Activated CD4-positive, alpha-beta T cell treated with anti-CD3 and anti-CD28 coated beads, Interleukin-2, amount 10 ng/mL, durations not matched to agents 7 days and 5 days (primary cell): ENCODE data around the gene PSMG1. TPM values are rescaled to one million over a fixed set of nuclear protein-coding genes. Genes with fewer than 3 reads are reported as not detected.

Experiments
- CTCF ChIA-PET: fragments of 350-600 bp; sonication (Branson Sonifier 250); formaldehyde crosslinking; loops from one replicate; lab custom pipeline; 2021; ENCODE audit warnings: antibody characterized with exemption; lab: Charles Lee
- POLR2A ChIA-PET: fragments of 350-600 bp; sonication (Branson Sonifier 250); formaldehyde crosslinking; loops from one replicate; lab custom pipeline; 2021; ENCODE audit warnings: antibody characterized with exemption; lab: Charles Lee
- DNase-seq: peaks from one replicate; pipeline ENCODE4 v3.0.0-alpha.2; 2020
- H3K27ac Mint-ChIP-seq: one replicate; pipeline ENCODE4 v1.8.0; 2021; ENCODE audit warnings: mild to moderate bottlenecking, moderate library complexity, mixed read lengths
- H3K27me3 Mint-ChIP-seq: one replicate; pipeline ENCODE4 v1.8.0; 2021; ENCODE audit warnings: mixed read lengths
- H3K36me3 Mint-ChIP-seq: one replicate; pipeline ENCODE4 v1.8.0; 2021; ENCODE audit warnings: low read depth, mixed read lengths
- H3K4me1 Mint-ChIP-seq: one replicate; pipeline ENCODE4 v1.8.0; 2021; ENCODE audit warnings: mixed read lengths
- H3K4me3 Mint-ChIP-seq: one replicate; pipeline ENCODE4 v1.8.0; 2021; ENCODE audit warnings: mild to moderate bottlenecking, moderate library complexity, mixed read lengths
- H3K9me3 Mint-ChIP-seq: one replicate; pipeline ENCODE4 v1.8.0; 2021; ENCODE audit warnings: mixed read lengths
- total RNA-seq, 2 experiments: library from RNA; stranded (reverse); gene quantifications; one replicate each; pipeline ENCODE4 v1.2.3, GENCODE V29; 2021

Gene PSMG1
- total RNA-seq, 2 experiments from 2014 or later = 66.8 to 84.3 TPM

- Mint-ChIP-seq H3K27me3 (peaks cover 9% of the 10 kb centered on the region), H3K36me3 (no peaks in the 10 kb centered on the region), H3K4me1 (peaks cover 8% of the 10 kb centered on the region), H3K9me3 (no peaks in the 10 kb centered on the region), H3K27ac (no peak overlapping the region), H3K4me3 (no peak overlapping the region)
- ChIA-PET POLR2A (no interaction called here), CTCF (interaction anchor here (0.7 to 1.4 kb wide), 3 partner anchors 20 to 376 kb away, joined by 3 to 4 read pairs (median 3); no protein-coding TSS in a partner anchor)
- peak; percentile 30 for DNase-seq
Observed at GRCh38 chr21:39125752-39126485, 57.3 kb downstream of the PSMG1 start.

Other genes starting within 250 kb of the PSMG1 start
- gene BRWD1, start 130.2 kb upstream of the PSMG1 start, total RNA-seq = 10 to 100 TPM; 33.0 to 34.4 TPM
- 100 to 1,000 TPM; 389 to 395 TPM for gene HMGN1, start 165.6 kb upstream of the PSMG1 start, total RNA-seq